Panc1 (cell line): ENCODE measurements around the gene SPEG. TPM values are rescaled to one million over a fixed set of nuclear protein-coding genes. Genes with fewer than 3 reads are reported as not detected.

Experiments
- ATAC-seq: fragments of 200-7000 bp; cut with Tn5 transposase; 2 replicates; pipeline ENCODE4 v1.9.1; 2020; ENCODE audit warnings: mild to moderate bottlenecking, moderate library complexity
- BruUV-seq: library from RNA; stranded (reverse); fragments of 400-500 nt; replicated peaks from 2 replicates; lab custom pipeline; 2021; lab: Mats Ljungman, UMichigan
- CTCF ChIA-PET: fragments of 300-600 bp; sonication (Branson Sonifier 250); formaldehyde crosslinking; loops from one replicate; lab custom pipeline; 2022; ENCODE audit warnings: antibody characterized with exemption; lab: Charles Lee
- POLR2A ChIA-PET: fragments of 300-600 bp; sonication (Branson Sonifier 250); formaldehyde crosslinking; loops from one replicate; lab custom pipeline; 2022; ENCODE audit warnings: antibody characterized with exemption; lab: Charles Lee
- DNase-seq: peaks from one replicate; pipeline ENCODE4 v3.0.0-alpha.2; 2010; ENCODE audit warnings: low read depth, low spot score
- H3K27ac ChIP-seq: 2 replicates; pipeline ENCODE4 v1.5.1; 2011; ENCODE audit warnings: mild to moderate bottlenecking, low read length, inconsistent platforms
- H3K27me3 ChIP-seq: fragments of 200-500 bp; sonication (Bioruptor generic); 2 replicates; pipeline ENCODE4 v1.6.0; 2014; ENCODE audit warnings: low read length, inconsistent platforms; ENCODE audit not compliant: control insufficient read depth, insufficient read depth
- H3K36me3 ChIP-seq: fragments of 200-500 bp; sonication (Bioruptor generic); 2 replicates; pipeline ENCODE4 v1.5.1; 2014; ENCODE audit warnings: inconsistent platforms, mild to moderate bottlenecking, low read length, moderate library complexity; ENCODE audit not compliant: control insufficient read depth, insufficient read depth
- H3K4me1 ChIP-seq: 2 replicates; pipeline ENCODE4 v1.5.1; 2011; ENCODE audit warnings: inconsistent platforms, mild to moderate bottlenecking, low read length, moderate library complexity; ENCODE audit not compliant: control insufficient read depth, insufficient read depth
- H3K4me3 ChIP-seq, 2 experiments: 2 replicates each; pipeline ENCODE4 v1.5.1; 2011 to 2012; ENCODE audit warnings: low read depth in 2 of 2, low read length in 2 of 2, mild to moderate bottlenecking in 2 of 2, inconsistent platforms in 1 of 2, moderate library complexity in 1 of 2
- H3K9me3 ChIP-seq: fragments of 200-500 bp; sonication (Bioruptor generic); 2 replicates; pipeline ENCODE4 v1.5.1; 2014; ENCODE audit warnings: low read depth, mild to moderate bottlenecking, inconsistent platforms, low read length, moderate library complexity; ENCODE audit not compliant: control insufficient read depth, insufficient read depth
- CTCF ChIP-seq: fragments of 450-650 bp; IDR thresholded peaks from 2 replicates; pipeline ENCODE4 v1.5.1; 2017; ENCODE audit warnings: mild to moderate bottlenecking
- POLR2AphosphoS5 ChIP-seq: IDR thresholded peaks from 2 replicates; pipeline ENCODE4 v1.6.1; 2012; ENCODE audit warnings: mild to moderate bottlenecking, low read depth, low read length, moderate library complexity
- REST ChIP-seq, 2 experiments: IDR thresholded peaks; 2 replicates each; pipeline ENCODE4 v1.6.1; 2011 to 2012; ENCODE audit warnings: low read depth in 2 of 2, control low read depth in 1 of 2, low read length in 1 of 2, mild to moderate bottlenecking in 1 of 2, moderate library complexity in 1 of 2; ENCODE audit not compliant: insufficient read depth in 1 of 2
- SIN3A ChIP-seq: IDR thresholded peaks from 2 replicates; pipeline ENCODE4 v1.6.1; 2012; ENCODE audit warnings: low read depth, mild to moderate bottlenecking, low read length, moderate library complexity, borderline replicate concordance; ENCODE audit not compliant: insufficient read depth
- TCF7L2 ChIP-seq: IDR thresholded peaks from 2 replicates; pipeline ENCODE4 v1.6.1; 2011; ENCODE audit warnings: mild to moderate bottlenecking, low read depth, low read length, inconsistent platforms
- in situ Hi-C: cut with HindIII; loops from 2 replicates; pipeline ENCODE4 v1.10.0; 2016; ENCODE audit warnings: low sequenced_read_pairs, low pct_unique_long_range_greater_than_20kb
- intact Hi-C: fragments of 100-400 bp; cut with micrococcal nuclease; formaldehyde crosslinking; loops from one replicate; pipeline ENCODE4 v1.10.0; 2022; ENCODE audit not compliant: unreplicated experiment
- total RNA-seq: library from RNA; stranded (reverse); gene quantifications from one replicate; pipeline ENCODE4 v1.2.1, GENCODE V29; 2021; ENCODE audit not compliant: unreplicated experiment

Gene SPEG
- total RNA-seq, 1 experiment from 2014 or later: 3.4 TPM

DNA sequence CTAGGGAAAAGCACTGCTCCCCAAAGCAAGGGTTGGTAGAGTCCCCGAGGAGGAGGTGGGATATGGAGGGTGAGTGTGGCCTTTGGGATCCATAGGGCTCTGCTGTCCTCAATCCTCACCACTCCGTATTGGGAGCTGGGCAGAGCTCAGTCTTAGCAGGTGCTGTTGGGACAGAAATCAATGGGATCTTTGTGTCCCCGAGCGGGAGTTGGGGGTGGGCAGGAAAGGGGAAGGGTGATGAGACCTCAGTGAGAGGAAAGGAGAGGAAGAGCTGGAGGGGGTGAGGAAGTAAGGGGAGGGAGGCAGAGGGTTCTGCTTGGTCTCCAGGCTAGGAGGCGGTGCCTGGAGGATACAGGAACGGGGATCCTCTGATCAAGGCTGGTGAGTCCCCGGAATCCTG, 82.2 kb downstream of the SPEG start:
- no TSS peak for BruUV-seq
- no peaks in the 10 kb centered on the region; the same call in 1 of the 2 replicates for H3K27me3 ChIP-seq
- H3K36me3 ChIP-seq: no peaks in the 10 kb centered on the region
- POLR2A ChIA-PET: no interaction called here
- CTCF ChIA-PET: no interaction called here
- in situ Hi-C loops (no loop called here), intact Hi-C loops (no loop called here)
- ATAC-seq: no peak
- H3K4me1 ChIP-seq: peaks cover 16% of the 10 kb centered on the region
- H3K4me3 ChIP-seq: no peak overlapping the region
- no peaks in the 10 kb centered on the region for H3K9me3 ChIP-seq
- TF ChIP-seq POLR2AphosphoS5 (no peak), REST (IDR thresholded peaks at IDR 0.05; ENCODE audit: insufficient read depth in 1 of 2, low read depth in 2 of 2, low read length in 1 of 2) (no peak), TCF7L2 (no peak), SIN3A (no peak)
- no peak for DNase-seq
- H3K27ac ChIP-seq: no peak overlapping the region

DNA sequence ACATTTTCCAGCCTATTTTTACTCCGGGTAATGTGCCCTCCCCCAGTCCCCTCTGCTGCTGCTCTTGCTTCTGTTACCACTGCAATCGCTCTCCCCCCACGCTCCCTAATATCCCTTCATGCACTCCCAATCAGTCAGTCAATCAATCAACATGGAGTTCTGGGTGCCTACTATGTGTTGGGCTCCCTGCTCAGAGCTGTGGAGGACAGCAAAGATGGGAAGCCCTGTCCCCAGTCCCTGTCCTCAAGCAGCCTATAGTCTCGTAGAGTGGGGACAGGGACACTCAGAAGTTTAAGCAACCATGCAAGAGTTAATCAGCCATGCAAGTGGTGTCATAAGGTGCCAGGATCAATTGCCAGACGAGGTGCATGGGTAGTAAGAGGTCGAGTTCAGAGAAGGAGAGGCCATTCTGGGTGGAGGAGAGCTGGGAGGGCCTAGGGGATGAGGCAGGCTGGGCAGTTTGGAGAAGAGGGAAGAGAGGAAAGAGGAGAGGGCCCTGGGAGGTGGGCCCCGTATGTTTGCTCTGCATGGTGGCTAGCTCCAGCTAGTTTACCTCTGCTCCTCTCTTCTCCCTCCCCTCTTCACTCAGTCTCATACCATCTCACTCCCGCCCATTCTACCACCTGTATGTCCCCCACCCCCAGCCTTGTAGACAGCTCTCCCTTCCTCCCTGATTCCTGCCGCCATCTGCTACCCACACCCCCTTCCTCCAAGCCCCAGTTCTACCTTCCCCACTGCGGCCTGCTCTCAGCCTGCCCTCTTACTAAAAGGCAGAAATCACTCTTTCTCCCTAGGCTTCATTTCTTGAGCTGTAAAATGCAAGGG, 83.5 kb downstream of the SPEG start:
- ChIA-PET CTCF (interaction anchor here (0.9 to 1.4 kb wide), 3 partner anchors 8 to 24 kb away, joined by 3 to 5 read pairs (median 3); no protein-coding TSS in a partner anchor), POLR2A (interaction anchor here (0.6 kb wide), 1 partner anchor 30 kb away, joined by 3 read pairs; no protein-coding TSS in a partner anchor)
- in situ Hi-C loops: no loop called here

More for the DNA sequence above, 83.5 kb downstream of the SPEG start:
- H3K27ac ChIP-seq: no peak overlapping the region
- TF ChIP-seq REST (IDR thresholded peaks at IDR 0.05; ENCODE audit: insufficient read depth in 1 of 2, low read depth in 2 of 2, low read length in 1 of 2): no peak
- TF ChIP-seq CTCF: no peak
- TF ChIP-seq SIN3A: no peak
- no peak for TF ChIP-seq TCF7L2
- TF ChIP-seq POLR2AphosphoS5: no peak
- ATAC-seq (no peak), DNase-seq (no peak)
- H3K36me3 ChIP-seq: no peaks in the 10 kb centered on the region
- BruUV-seq: no TSS peak
- no peak overlapping the region for H3K4me3 ChIP-seq
- no peaks in the 10 kb centered on the region for H3K27me3 ChIP-seq
- H3K9me3 ChIP-seq: no peaks in the 10 kb centered on the region
- H3K4me1 ChIP-seq: peaks cover 10% of the 10 kb centered on the region
- intact Hi-C loops: no loop called here
